A549 treated with AZD9567 at 1 μM for 4 hours (cell line): Measurements from ENCODE around the gene HAUS6. TPM values are rescaled to one million over a fixed set of nuclear protein-coding genes. Genes with fewer than 3 reads are reported as not detected.

ENCODE experiments used
- total RNA-seq: library from RNA; stranded (reverse); fragments of 200-300 nt; extraction: Qiagen RNA extraction; gene quantifications from 5 replicates; pipeline ENCODE4 v1.2.3, GENCODE V29; 2022; ENCODE audit not compliant: insufficient read depth

The HAUS6 gene, protein sequence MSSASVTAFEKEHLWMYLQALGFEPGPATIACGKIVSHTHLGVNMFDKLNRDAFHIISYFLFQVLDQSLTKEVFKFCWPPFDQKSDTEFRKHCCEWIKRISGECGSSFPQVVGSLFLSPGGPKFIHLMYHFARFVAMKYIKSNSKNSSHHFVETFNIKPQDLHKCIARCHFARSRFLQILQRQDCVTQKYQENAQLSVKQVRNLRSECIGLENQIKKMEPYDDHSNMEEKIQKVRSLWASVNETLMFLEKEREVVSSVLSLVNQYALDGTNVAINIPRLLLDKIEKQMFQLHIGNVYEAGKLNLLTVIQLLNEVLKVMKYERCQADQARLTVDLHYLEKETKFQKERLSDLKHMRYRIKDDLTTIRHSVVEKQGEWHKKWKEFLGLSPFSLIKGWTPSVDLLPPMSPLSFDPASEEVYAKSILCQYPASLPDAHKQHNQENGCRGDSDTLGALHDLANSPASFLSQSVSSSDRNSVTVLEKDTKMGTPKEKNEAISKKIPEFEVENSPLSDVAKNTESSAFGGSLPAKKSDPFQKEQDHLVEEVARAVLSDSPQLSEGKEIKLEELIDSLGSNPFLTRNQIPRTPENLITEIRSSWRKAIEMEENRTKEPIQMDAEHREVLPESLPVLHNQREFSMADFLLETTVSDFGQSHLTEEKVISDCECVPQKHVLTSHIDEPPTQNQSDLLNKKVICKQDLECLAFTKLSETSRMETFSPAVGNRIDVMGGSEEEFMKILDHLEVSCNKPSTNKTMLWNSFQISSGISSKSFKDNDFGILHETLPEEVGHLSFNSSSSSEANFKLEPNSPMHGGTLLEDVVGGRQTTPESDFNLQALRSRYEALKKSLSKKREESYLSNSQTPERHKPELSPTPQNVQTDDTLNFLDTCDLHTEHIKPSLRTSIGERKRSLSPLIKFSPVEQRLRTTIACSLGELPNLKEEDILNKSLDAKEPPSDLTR
- 21.7 to 34.8 TPM (median 25.0 TPM) in 5 replicates for total RNA-seq

DNA sequence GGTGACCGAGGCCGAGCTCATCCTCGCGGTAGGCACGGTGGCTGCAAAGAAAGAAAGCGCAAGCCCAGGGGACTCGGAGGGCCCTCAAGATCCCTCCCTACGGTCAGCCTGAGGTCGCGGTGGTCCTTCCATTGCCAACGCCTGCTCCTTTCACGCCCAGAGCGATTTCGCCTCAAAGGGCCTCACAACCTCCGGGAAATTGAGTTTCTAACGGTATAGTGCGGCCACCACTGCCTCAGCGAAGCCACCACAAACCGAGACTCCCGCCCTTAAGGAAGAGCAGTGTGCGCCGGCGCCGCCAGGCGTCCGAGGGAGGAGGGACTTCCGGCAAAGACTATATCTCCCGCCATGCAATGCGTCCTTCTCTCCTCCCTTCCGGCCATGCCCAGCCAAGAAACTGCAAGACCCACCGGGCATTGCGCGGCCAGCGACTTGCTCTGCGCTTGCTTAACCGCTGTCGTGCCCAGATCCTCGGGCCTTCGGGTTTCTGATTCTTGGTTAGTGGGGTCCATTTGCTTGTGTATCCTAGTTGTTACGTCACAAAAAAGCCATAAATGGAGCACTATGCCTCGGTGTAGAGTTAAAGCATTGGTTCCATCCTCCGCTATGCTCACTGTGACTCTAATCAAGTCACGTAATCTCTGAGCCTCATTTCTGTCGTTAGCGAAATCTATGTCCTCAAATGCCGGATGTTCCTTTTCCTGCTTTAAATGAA lies at the start of gene HAUS6:
TSS of gene HAUS6 (minus strand) at position 274 of the 715 bp plus-strand sequence. CDS start at position 21, 253 bp downstream.

DNA sequence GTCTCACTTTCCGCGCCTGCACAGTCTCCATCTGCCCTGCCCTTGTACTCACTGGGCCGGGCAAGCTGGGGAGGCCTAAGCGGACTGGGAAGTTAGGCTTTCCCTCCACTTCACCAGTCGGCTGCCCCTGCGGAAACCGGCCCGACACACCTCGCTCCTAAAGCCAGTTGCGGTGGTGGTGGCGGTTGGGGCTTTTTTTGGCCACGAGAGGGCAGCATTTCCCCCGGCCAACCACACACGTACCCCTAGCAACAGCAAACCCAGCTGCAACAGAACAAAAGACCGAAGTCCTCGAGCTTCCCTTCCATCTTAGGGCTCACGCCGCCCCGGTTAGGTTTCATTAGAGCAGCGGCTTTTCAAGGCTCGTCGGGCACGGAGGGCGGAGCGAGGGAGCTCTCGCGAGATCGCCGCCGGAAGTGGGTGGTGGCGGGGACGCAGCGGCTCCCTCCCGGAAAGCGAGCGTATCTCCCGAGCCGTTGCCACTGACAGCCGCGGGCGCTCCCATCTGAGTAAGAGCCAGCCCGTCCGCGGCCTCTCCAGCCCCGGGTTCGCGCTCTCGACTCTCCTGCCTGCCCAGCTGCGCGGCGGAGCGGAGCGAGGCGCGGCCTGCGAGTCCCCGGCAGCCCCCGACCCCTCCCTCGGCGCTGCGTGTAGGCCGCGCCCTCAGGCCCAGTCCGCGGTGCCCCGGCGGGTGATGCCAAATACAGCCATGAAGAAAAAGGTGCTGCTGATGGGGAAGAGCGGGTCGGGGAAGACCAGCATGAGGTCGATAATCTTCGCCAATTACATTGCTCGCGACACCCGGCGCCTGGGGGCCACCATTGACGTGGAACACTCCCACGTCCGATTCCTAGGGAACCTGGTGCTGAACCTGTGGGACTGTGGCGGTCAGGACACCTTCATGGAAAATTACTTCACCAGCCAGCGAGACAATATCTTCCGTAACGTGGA lies 53.5 kb downstream of the HAUS6 start, which contains the start of gene RRAGA:
TSS of gene RRAGA (plus strand) at position 462 of the 951 bp plus-strand sequence. CDS start at position 695, 233 bp downstream.

DNA sequence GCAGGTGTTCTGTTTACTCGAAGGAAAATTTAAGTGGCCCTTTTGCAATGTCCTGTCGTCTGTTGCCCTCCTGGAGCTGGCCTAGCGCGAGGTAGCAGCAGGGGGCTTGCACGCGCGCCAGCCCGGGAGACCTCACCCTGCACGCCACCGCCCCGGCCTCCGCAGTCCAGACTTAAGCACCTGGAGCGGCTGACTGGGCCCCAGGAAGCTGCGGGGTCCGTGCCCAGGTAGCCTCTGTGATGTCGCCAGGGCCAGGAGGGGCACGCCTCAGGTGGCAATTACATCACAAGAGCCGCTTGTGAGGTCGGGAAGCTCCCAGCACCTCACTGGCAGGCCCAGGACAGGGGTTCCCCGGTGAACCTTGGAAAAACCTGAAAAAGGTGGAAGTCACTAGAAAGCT lies 69.7 kb downstream of the HAUS6 start, which contains the start of gene SAXO1:
TSS of gene SAXO1 (minus strand) at position 195 of the 400 bp plus-strand sequence. CDS start 301 bp downstream, outside the sequence.

Other genes starting within 250 kb of the HAUS6 start
- gene SAXO1, start 69.7 kb downstream of the HAUS6 start, total RNA-seq = not detected in 5 replicates
- gene RRAGA, start 53.5 kb downstream of the HAUS6 start, total RNA-seq = 123 to 131 TPM (median 128 TPM) in 5 replicates
- gene PLIN2, start 24.6 kb upstream of the HAUS6 start, total RNA-seq = 42.4 to 56.7 TPM (median 45.5 TPM) in 5 replicates
- gene DENND4C, start 127.8 kb upstream of the HAUS6 start, total RNA-seq = 12.7 to 21.1 TPM (median 15.8 TPM) in 5 replicates